Measurements from ENCODE around the gene SGPL1. TPM values are rescaled to one million over a fixed set of nuclear protein-coding genes. Genes with fewer than 3 reads are reported as not detected.
"Not testable (repeated sequence)": the region's sequence is repeated elsewhere in the genome, so short reads cannot be mapped to it uniquely, and the experiment has no call there.

The SGPL1 gene
- total RNA-seq, 1 experiment from 2014 or later, result 52.6 TPM

- no peak overlapping the region for H2BK15ac ChIP-seq (ENCODE audit: low read depth, low read length)
- H3K9ac ChIP-seq (ENCODE audit: extremely low read depth, insufficient read length, low read length), result no peak overlapping the region
- H3K4ac ChIP-seq (ENCODE audit: low read depth, low read length), result no peak overlapping the region
- H3K27me3 ChIP-seq (ENCODE audit: insufficient read depth, low read length), result no peaks in the 10 kb centered on the region
- H2BK120ac ChIP-seq (ENCODE audit: low read depth, low read length, poor library complexity, severe bottlenecking), result no peak overlapping the region
- no peak overlapping the region for H2AK5ac ChIP-seq (ENCODE audit: insufficient read length, low read length)
- DNase-seq, result no peak
- no peak overlapping the region for H2BK20ac ChIP-seq (ENCODE audit: low read depth, low read length, poor library complexity, severe bottlenecking)
- Mint-ChIP-seq H3K4me1 (peaks cover 0 to 3% of the 10 kb centered on the region in 2 experiments; a peak in 1 of 4 replicates), H3K27ac (no peak overlapping the region), H3K9me3 (peaks cover 19 to 20% of the 10 kb centered on the region in 2 experiments), H3K36me3 (ENCODE audit: insufficient read depth in 1 of 3, low read depth in 3 of 3) (peaks cover 8 to 17% (median 17%) of the 10 kb centered on the region in 3 experiments; a peak in 6 of 7 replicates), H3K27me3 (ENCODE audit: low read depth) (peaks cover 4% of the 10 kb centered on the region), H3K4me3 (no peak overlapping the region)
- no peak overlapping the region for H3T11ph ChIP-seq (ENCODE audit: low read length)
- no peaks in the 10 kb centered on the region for H3K4me1 ChIP-seq (ENCODE audit: insufficient read depth, low read length)
- WGBS (ENCODE audit: extremely low coverage, insufficient read length, low lambda C conversion rate), result no CpG with 5 or more reads among the region's 2 CpGs
- H3K56ac ChIP-seq (ENCODE audit: insufficient read length, low read depth, low read length), result no peak overlapping the region
- H3K9me3 ChIP-seq (ENCODE audit: control insufficient read depth, low read depth, low read length), result no peaks in the 10 kb centered on the region
- H4K91ac ChIP-seq (ENCODE audit: insufficient read length, low read depth, low read length), result no peak overlapping the region
- no peaks in the 10 kb centered on the region for H4K20me1 ChIP-seq (ENCODE audit: control insufficient read depth, insufficient read depth, insufficient read length)
- TF ChIP-seq, protein P1, sequence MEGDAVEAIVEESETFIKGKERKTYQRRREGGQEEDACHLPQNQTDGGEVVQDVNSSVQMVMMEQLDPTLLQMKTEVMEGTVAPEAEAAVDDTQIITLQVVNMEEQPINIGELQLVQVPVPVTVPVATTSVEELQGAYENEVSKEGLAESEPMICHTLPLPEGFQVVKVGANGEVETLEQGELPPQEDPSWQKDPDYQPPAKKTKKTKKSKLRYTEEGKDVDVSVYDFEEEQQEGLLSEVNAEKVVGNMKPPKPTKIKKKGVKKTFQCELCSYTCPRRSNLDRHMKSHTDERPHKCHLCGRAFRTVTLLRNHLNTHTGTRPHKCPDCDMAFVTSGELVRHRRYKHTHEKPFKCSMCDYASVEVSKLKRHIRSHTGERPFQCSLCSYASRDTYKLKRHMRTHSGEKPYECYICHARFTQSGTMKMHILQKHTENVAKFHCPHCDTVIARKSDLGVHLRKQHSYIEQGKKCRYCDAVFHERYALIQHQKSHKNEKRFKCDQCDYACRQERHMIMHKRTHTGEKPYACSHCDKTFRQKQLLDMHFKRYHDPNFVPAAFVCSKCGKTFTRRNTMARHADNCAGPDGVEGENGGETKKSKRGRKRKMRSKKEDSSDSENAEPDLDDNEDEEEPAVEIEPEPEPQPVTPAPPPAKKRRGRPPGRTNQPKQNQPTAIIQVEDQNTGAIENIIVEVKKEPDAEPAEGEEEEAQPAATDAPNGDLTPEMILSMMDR (conservative IDR thresholded peaks at IDR 0.05), result no peak
- H2BK12ac ChIP-seq (ENCODE audit: insufficient read length, low read depth, low read length), result no peak overlapping the region
- no peaks in the 10 kb centered on the region for H3K79me1 ChIP-seq (ENCODE audit: insufficient read depth, low read depth, low read length, poor library complexity, severe bottlenecking)
- no peak overlapping the region for H2BK5ac ChIP-seq (ENCODE audit: insufficient read length, low read length)
- no peak overlapping the region for H3K18ac ChIP-seq (ENCODE audit: insufficient read length, low read depth, low read length)
- H3K4me2 ChIP-seq (ENCODE audit: insufficient read depth, insufficient read length, low read length), result no peak overlapping the region
- H3K14ac ChIP-seq (ENCODE audit: insufficient read depth, low read length), result no peak overlapping the region
- H2AFZ ChIP-seq (ENCODE audit: low read length), result no peak overlapping the region
- no peak overlapping the region for H4K8ac ChIP-seq (replicated peaks; ENCODE audit: insufficient read length, low read depth, low read length)
- H3K27ac ChIP-seq (ENCODE audit: insufficient read length, low read depth, low read length), result no peak overlapping the region
- no peak overlapping the region for H3K23ac ChIP-seq (ENCODE audit: insufficient read length, low read depth, low read length)
- H4K5ac ChIP-seq (ENCODE audit: insufficient read length, low read depth, low read length), result no peak overlapping the region
- H3K23me2 ChIP-seq (ENCODE audit: insufficient read length, low read depth, low read length, poor library complexity, severe bottlenecking), result no peaks in the 10 kb centered on the region
- no peaks in the 10 kb centered on the region for H3K79me2 ChIP-seq (ENCODE audit: insufficient read depth, low read length)
These were observed 45.7 kb upstream of the SGPL1 start for GRCh38 chr10:70770001-70770400.

DNA sequence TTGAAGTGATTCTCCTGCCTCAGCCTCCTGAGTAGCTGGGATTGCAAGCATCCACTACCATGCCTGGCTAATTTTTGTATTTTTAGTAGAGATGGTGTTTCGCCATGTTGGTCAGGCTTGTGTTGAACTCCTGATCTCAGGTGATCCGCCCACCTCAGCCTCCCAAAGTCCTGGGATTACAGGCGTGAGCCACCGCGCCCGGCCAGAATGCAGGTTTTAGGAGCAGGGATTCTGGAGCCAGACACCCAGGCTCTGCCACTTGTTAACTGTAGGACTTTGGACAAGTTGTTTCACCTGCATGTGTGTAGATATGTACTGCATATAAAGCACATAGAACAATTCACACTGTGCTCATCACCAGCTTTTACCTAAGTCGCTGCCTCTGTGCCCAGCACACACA is 45.2 kb upstream of the SGPL1 start:
- H3K9me3 Mint-ChIP-seq, result peaks cover 14 to 15% of the 10 kb centered on the region in 2 experiments
- WGBS (ENCODE audit: extremely low coverage, insufficient read length, low lambda C conversion rate), result no CpG with 5 or more reads among the region's 7 CpGs

More for the DNA sequence above, 45.2 kb upstream of the SGPL1 start:
- H3K79me1 ChIP-seq (ENCODE audit: insufficient read depth, low read depth, low read length, poor library complexity, severe bottlenecking); H2BK20ac ChIP-seq (ENCODE audit: low read depth, low read length, poor library complexity, severe bottlenecking); H3K27ac ChIP-seq (ENCODE audit: insufficient read length, low read depth, low read length); H2BK15ac ChIP-seq (ENCODE audit: low read depth, low read length); H2BK120ac ChIP-seq (ENCODE audit: low read depth, low read length, poor library complexity, severe bottlenecking); H2AK5ac ChIP-seq (ENCODE audit: insufficient read length, low read length); H3K79me2 ChIP-seq (ENCODE audit: insufficient read depth, low read length); H3K27me3 Mint-ChIP-seq (ENCODE audit: low read depth); H4K5ac ChIP-seq (ENCODE audit: insufficient read length, low read depth, low read length); H4K91ac ChIP-seq (ENCODE audit: insufficient read length, low read depth, low read length); H2BK5ac ChIP-seq (ENCODE audit: insufficient read length, low read length); H3K4me1 Mint-ChIP-seq; H3K4me2 ChIP-seq (ENCODE audit: insufficient read depth, insufficient read length, low read length); H3K14ac ChIP-seq (ENCODE audit: insufficient read depth, low read length); H3K27ac Mint-ChIP-seq; H3K56ac ChIP-seq (ENCODE audit: insufficient read length, low read depth, low read length); H3T11ph ChIP-seq (ENCODE audit: low read length); H3K27me3 ChIP-seq (ENCODE audit: insufficient read depth, low read length); H2AFZ ChIP-seq (ENCODE audit: low read length); H3K9ac ChIP-seq (ENCODE audit: extremely low read depth, insufficient read length, low read length); H3K9me3 ChIP-seq (ENCODE audit: control insufficient read depth, low read depth, low read length); H4K20me1 ChIP-seq (ENCODE audit: control insufficient read depth, insufficient read depth, insufficient read length); H3K23me2 ChIP-seq (ENCODE audit: insufficient read length, low read depth, low read length, poor library complexity, severe bottlenecking); H2BK12ac ChIP-seq (ENCODE audit: insufficient read length, low read depth, low read length); H4K8ac ChIP-seq (replicated peaks; ENCODE audit: insufficient read length, low read depth, low read length); H3K4me3 Mint-ChIP-seq; DNase-seq; H3K18ac ChIP-seq (ENCODE audit: insufficient read length, low read depth, low read length); H3K23ac ChIP-seq (ENCODE audit: insufficient read length, low read depth, low read length); H3K4ac ChIP-seq (ENCODE audit: low read depth, low read length); H3K4me1 ChIP-seq (ENCODE audit: insufficient read depth, low read length): not testable (repeated sequence)
- H3K36me3 Mint-ChIP-seq (ENCODE audit: insufficient read depth in 1 of 3, low read depth in 3 of 3), result peaks cover 6 to 12% (median 12%) of the 10 kb centered on the region in 3 experiments; a peak in 6 of 7 replicates
